ENCODE measurements around the gene RIMBP2.

Gene RIMBP2

DNA sequence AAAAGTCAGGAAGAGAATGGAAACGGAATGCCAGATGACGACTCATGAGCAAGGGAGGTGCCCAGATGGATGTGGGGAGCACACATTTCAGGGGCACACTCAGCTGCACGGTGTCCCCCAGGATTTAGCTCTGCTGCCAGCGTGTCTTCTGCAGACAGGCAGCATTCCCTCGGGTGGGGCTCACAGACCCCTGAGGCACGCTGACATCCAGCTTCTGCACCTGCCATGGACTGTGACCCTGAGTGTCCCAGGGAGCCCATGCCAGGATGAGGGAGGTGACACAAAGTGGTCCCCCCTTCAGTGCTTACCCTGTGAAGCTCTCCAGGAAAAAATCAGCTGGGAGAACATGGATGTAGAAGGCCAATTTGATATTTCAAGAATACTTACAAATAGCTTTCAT, 294.2 kb downstream of the RIMBP2 start:
- DNase-seq (ENCODE audit: low spot score) = no peak

DNA sequence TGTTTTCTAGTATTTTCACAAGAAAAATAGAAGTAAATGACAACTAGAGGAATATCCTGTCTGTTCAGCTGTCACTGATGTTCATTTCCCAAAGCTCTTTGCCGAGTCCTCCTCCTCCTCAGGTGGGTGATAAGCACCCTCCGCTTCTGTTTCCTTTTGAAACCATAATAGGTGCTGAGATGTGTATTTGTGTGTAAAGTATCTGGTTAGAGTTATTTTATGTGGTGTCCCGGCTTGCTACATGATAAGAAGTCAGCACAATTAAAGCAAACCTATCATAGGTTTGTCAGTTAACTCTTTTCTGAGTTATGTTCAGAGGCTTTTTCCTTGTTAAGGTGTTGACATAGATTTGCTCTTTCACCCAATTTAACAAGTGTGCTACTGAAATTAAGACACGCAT, 296.0 kb downstream of the RIMBP2 start:
- no peak for DNase-seq (ENCODE audit: low spot score)

DNA sequence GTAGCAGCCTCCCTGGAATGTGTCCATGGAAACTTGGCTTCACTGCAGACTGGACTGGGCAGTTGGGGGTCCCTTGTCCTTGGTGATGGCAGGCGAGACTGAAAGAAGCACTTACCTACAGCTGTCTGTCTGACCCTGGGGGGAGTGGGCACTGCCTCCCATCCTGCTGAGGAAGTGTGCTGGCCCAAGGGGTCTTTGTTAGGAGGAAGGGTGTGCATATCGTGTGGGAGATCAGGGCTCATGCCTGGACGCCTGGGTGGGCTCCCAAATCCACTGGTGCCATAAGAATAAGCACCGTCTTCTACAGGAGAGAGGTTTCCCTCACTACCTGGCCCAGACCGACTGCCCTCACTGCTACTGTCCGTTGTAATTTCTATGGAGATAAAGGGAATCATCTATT, 297.0 kb downstream of the RIMBP2 start:
- DNase-seq (ENCODE audit: low spot score) = no peak

DNA sequence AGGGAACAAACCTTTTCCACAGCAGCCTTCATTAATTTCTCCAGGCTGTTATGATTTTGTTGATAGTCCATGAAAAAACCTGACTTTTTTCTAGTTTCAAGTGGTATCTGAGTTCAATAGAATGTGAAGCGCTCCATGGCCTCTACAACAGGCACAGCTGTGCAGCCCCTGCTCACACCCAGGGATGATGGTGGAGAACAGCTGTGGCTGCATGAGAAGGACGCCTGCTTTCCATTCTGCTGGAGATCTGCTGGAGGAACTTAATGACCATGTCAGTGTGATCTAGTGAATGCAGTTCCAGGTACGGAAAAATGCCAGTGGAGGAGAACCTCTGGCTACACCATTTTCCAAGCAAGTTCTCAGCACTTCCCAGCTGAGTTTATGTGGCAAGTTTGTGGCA, 297.8 kb downstream of the RIMBP2 start:
- peak; percentile 36 for DNase-seq (ENCODE audit: low spot score)

DNA sequence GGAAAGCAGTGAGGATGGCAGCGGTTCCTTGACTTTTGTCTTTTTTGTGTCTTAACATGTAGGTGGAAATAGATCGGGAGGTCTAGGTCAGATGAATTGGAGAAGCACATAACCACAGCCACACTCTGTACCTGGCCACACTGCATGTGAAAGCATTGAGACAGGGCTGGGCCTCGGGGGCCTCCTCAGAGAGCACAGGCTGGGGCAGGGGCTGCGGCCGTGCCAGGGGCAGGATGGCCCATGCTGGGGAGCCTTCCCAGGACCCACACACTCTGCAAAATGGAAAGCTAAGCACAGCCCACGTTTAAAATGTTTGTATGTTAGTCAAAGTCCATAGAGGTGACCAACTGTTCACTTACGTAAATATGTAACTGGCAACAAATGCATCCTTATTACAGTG, 301.7 kb downstream of the RIMBP2 start:
- peak; percentile 31 for DNase-seq (ENCODE audit: low spot score)

DNA sequence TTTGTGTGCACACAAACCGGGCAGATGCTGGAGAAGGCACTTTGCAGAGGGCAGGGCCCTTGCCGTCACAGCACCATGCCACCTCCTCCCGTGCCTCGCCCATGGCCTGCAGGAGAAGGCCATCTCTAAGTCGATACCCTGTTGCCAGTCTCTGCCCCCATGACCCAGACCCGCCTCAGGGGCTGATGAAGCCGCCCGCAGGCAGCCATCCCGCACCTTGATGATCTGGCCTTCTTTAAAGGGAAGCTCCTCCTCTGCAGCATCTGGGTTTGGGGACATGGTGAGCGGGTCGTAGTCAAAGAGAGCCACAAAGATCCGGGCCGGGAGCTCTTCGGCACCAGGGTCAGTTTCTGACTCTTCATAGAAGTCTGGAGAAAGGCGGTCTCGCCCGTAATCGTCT, 302.2 kb downstream of the RIMBP2 start:
- peak; percentile 34 for DNase-seq (ENCODE audit: low spot score)

DNA sequence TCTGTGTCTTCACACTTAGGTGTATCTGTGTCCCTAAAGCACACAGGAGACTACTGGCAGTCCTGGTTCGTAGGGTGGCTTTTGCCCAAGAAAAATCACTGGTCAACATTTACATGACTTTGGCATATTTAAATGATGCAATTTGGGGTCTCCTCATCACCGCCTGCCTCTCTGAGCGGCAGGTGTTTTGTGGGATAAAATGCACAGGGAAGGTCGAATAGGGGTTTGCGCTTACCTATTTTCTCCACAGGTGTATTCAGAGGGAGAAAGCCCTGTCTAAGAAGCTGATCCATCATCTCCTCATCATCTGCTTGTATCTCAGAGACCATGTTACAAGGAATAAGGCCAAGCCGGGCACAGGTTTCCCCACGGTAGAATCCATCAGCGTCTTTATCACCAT, 303.7 kb downstream of the RIMBP2 start:
- no peak for DNase-seq (ENCODE audit: low spot score)

DNA sequence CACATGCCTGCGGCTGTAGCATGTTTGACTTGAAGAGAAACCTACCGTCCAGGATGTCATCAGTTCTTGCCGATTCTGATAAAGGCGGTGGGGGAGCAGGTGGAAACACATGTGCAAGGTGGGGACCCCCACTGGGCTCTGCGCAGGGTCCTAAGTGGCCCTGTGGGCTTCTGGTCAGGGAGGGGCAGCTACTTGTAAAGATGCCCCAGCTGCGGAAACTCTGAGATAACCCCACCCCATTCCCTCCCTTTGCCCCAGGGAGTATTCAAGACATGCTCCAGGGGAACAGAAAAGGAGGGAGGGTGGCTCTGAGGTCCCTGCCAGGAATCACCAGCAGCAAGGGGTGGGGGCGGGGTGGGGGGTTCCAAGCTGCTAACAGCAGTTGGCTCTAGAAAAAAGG, 310.8 kb downstream of the RIMBP2 start:
- DNase-seq (ENCODE audit: low spot score) = peak; percentile 46

DNA sequence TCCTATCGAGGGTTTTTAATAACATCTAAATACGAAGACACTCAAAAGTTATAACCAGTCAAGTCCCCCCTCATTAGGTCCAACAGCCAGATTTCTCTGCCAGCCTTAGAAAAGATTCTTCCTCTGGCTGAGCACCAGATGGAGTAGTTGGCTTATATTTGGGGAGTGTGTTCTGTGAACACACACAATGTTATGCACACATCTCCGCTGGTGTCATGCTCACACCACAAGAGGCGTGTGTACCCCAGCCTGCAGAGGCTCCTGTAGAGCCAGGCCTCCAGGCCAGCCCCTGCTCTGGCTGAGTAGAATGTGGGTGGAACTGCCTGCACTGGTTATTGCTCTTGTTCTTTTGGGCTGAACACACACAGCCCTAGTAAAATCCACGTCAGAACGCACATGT, 314.4 kb downstream of the RIMBP2 start:
- peak; percentile 69 for DNase-seq (ENCODE audit: low spot score)

DNA sequence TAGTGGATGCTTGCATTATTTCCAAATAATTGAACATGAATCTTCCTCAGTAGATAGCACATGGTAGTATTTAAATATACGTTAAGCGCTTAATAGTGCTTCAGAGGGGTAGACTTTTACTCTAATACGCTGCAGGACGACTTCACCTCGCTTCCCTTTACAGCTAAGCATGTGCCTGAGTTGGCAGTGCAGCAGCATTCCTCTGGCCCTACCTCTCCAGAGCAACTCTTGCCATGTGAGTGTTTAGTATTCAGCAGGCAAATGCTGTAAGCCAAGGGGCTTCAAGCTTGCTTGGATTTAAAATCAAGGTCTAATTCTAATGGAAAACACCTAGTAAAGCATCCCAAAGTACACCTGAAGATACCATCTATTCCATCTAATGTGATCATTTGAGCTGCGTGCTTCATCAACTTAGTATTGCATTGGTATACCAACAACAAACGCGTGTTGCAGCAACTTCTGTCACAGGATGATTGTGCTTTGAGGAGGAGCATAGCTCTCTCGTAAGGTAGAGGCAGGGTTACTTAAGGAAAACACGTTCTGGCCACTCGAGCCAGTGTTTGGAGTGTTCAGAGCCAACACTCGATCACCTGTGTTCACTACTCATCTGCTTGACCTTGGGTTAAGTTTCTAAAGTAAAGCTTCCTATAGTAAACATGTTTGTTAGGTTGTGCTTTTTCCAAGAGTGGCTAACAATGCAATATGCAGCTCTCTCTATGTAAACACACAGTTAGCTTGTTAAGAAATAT, 317.8 kb downstream of the RIMBP2 start:
- no peak for DNase-seq (ENCODE audit: low spot score)

DNA sequence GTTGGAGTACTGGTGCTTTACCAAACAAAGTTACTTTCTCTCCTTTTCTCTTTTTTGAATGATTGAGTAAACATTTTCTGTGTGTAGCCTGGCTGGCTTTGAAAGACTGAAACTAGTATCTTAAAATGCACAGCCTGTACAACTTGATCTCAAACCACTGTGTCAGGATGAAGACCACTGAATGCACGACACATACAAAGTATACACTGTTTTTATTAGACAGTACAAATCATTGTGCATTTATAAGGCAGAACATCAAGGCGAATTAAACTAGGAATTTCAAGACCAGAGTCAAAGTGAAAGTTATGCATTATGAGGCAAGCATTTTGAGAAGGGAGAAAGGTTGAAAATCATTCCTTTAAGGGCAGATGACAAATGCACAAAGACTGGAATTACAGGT, 319.4 kb downstream of the RIMBP2 start:
- DNase-seq (ENCODE audit: low spot score) = no peak

DNA sequence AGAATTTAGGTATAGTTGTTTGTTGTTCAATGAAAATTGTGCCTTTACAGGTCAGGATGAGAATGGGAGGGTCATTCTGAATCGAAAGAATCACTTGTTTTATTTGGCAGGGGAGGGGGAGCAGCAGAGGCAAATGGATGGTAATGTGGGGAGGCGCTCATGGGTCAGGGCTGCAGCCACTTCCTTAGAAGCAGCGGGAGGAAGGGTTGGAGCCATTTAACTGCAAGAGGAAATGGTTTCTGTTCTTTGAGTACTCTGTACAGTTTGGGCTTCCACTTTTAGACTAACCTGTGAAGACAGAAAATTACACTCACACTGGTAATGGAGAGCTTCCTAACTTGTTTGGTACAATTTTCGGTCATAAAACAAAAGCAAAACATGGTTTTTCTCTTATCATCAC, 321.2 kb downstream of the RIMBP2 start:
- DNase-seq (ENCODE audit: low spot score) = peak; percentile 38

DNA sequence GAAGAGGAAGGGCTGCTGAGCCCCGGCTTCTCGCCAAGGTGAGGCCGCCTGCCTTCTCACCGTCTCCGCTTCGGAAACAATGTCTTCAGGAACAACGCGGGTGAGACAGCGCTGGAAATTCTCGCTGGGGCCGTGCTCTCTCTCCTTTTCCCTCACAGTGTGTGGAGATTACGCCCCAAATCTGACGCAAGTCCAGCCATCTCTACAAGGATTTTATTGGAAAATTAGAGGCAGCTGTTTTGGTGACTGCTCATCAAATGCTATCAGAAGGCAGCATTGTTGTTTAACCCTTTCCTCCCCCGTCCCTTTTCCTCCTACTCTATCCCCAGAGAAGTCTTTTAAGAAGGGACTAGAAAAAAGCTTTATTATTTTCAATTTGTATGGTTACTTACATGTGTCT, 324.9 kb downstream of the RIMBP2 start:
- DNase-seq (ENCODE audit: low spot score) = peak; percentile 34

DNA sequence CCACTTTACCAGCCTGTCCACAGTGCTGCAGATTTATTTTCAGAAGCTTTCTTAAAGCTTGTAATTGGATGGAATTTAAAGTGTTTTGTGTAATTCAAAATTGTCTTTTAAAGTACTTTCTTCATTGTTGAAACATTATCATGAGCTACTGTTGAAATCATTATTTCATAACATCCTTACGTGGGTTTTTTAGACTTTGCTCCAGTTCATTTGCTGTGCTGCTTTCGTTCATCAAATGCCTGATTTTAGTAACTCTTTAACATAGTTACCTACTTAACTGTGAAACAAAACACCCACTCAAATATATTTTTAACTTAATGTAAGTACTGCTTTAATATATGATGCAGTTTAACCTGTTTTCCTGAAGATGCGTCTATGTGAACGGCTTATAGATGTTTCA, 330.9 kb downstream of the RIMBP2 start:
- no peak for DNase-seq (ENCODE audit: low spot score)

DNA sequence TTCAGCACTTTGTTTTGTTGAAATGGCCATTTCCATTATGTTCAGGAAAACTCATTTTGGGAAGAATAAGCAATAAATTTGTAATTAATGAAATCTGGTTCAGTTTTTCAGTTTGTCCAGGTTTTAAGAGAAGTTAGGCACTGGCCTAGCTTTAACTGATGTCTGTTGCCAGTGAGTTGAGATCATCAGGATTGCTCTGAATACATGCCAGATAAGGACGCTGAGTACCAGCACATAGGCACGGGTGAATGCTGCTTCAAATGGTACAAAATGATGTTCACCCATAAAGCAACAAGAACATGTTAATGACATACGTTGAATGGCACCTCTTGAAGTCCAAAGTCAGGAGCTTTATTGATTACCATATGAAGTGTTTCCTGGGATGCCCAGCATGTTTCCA, 331.9 kb downstream of the RIMBP2 start:
- DNase-seq (ENCODE audit: low spot score) = no peak

DNA sequence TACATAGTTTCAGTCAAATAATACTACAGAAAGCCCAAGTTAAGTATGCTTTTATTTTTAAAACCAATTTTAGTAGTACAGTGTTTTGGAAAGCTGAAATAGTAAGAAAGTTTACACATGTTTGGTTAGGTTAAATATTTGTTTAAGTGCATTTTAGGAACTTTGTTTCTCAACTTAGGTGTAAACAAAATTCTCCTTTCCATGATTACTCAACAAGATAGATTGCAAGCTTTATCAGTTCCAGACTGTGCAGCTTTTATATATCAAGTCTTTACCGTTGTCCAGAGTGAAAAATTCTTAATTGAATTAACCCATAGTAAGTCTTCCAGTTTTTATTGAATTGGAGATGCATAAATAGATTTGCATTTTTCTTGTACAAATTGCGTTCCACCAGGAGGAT, 333.3 kb downstream of the RIMBP2 start:
- no peak for DNase-seq (ENCODE audit: low spot score)

DNA sequence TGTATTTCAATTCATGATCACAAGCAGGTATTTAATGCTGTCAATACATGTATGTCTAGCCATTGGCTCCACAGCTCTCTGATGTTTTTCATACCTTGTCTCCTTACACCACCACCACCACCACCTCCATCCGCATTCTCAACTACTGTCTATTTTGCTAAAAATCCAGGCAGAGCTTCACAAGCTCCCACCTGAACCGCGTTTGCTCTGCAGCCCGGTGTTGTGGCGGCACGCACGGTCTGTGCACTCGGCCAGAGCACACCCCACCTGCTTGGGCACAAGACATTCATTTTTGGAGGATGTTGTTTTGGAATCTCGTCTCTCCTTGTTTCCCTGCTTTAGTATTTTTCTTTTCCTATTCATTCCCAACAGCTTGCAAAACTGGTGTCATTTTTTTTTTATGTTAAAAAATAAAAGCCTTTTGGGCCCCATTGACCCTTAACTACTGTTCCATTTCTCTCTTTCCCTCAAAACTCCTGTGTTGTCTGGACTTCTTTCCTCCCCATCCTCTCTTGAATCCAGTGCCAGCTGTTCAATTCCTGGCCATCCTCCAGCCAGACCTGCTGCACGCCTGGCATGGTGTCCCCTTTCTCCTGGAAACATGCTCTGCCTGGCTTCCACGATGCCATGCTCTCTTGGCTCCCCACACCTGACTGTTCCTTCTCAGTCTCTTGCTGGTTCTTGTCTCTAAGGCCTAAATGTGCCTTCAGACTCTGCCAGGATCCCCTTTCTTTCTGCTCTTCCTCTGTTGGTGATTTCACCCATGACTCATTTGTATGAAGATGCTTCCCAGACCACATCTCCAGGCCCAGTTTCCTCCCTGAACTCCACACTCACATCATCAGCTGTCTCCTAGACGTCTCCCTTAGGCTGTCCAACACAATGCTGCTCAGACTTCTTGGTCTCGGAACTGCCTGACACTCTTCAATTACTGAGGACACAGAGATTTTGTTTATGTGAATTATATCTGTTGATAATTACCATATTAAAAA, 340.5 kb downstream of the RIMBP2 start:
- no peak for DNase-seq (ENCODE audit: low spot score)

DNA sequence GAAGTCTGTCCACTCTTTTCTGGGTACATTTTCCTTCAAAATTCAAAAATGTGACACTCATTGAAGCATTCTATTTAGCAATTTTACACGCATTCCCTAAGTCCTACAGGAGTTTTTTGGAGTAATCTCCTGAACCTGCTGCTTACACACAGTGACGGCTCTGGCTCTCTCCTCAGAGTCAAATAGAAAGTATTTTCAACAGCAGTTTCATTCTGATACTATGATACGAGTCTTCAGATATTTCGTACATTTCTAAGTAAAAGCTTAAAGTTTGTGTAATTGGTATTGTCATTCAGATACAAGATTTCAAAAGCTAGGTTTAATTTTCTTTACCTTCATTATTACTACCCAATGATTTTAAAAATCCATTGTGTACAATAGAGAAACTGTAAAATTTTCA, 342.0 kb downstream of the RIMBP2 start:
- DNase-seq (ENCODE audit: low spot score) = no peak

DNA sequence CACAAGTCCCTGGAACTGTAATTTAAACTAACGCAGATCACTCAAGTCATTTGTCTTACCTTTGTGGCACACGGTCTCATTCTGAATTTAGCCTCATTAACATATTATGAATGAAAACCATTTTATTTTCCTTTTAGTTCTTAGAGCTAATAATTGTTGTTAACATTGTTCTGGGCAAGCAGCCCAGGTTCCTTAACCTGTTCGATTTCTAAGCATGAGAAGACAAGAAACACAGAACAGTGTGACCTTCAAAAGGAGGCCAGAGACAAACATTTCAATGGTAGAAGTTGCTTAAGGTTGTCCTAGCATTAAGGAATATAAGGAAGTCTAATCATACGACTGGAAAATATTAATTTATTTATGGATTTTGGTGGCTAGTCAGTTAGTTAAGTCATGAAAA, 343.2 kb downstream of the RIMBP2 start:
- DNase-seq (ENCODE audit: low spot score) = no peak

DNA sequence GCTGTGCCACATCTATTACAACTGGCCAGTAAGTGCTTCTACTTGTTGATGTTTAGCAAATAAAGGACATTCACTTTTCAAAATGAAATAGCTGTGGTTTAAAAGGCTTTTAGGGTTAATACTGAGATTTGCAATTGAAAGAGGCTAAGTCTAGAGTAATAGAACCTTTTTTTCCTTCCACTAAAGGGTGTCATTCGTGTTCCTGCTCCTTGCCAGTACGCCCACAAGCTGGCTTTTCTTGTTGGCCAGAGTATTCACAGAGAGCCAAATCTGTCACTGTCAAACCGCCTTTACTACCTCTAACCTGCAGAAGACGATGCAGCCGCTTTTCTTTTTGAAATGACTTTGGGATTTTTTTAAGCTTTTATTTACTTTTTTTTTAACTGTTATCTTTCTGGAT, 344.8 kb downstream of the RIMBP2 start:
- DNase-seq (ENCODE audit: low spot score) = no peak

DNA sequence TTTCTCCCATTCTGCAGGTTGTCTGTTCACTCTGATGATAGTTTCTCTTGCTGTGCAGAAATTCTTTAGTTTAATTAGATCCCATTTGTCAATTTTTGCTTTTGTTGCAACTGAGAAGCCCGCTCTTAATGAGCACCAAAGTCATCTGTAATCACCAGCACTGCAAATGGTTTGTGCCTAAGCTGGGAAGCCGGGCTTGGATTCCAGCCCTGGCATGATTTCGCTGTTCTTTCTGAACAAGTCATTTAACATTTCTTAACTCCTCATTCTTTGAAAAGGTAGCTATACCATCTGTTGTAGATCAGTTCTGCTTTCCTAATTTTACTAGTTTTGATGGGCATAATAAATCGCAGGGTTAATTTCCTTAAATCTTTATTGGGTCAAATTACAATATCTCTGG, 346.3 kb downstream of the RIMBP2 start:
- no peak for DNase-seq (ENCODE audit: low spot score)

DNA sequence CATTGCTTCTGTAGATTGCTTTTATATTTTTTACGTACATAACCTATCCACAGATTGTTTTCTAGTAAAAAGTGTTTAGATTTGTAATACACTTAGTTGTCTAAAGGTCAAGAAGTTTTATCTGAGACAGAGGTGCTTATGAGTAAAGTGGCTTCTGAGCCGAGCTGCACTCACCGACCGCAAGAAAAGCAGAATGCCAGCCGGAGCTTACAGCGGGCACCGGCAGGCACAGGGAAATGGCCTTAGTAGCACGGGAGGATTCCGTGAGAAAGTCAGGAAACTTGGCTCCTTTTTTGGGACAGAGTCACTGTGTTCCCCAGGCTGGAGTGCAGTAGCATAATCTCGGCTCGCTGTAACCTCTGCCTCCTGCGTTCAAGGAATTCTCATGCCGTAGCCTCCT, 348.6 kb downstream of the RIMBP2 start:
- DNase-seq (ENCODE audit: low spot score) = no peak

DNA sequence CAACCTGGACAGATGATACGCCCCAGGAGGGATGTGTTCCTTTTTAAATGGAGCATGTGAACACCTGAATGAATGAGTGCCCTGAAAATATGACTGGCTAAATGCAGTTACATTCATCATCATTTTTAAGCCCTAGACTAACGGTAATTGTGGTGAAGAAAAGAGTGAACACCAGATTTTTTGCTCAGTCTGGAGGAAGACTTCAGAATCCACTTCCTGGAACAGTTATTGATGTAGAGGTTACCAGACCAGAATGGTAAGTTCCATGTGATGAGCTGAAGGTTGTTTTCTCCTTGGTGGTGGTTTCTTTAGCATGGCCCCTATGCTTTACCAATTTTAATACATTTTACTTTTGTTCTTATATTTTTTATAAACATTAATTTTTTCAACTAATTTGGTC, 349.1 kb downstream of the RIMBP2 start:
- no peak for DNase-seq (ENCODE audit: low spot score)
